Measurements from ENCODE around the gene UCK1. TPM values are rescaled to one million over a fixed set of nuclear protein-coding genes. Genes with fewer than 3 reads are reported as not detected.

The UCK1 gene
- total RNA-seq, 1 experiment from 2014 or later = 31.7 TPM

DNA sequence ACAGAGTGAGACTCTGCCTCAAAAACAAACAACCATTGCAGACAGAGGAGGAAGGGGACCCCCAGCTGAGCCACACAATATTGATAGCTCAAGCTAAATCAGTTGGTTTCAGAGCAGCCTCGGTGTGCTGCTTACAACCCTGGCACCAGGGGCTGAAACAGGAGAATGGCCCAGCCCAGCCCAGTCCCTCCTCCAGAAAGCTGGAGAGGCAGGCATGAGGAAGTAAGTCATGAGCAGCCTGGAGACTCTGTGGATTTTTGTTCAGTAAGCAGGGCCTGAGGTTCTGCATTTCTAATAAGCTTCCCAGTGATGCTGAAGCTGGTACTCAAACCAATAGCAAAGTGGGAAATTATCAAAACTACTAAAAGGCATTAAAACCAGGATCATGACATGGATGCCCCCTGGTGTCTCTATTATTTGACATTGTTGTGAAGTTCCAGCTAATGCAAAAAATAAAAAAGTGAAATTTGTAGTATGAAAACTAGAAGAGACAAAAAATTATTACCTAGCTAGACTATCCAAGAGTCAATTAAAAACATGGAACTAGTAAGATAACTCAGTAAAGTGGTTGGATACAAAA lies 28.4 kb upstream of the UCK1 start:
- no peak for DNase-seq
- Histone ChIP-seq H3K4me3 (no peak overlapping the region), H3K27ac (no peak overlapping the region), H3K27me3 (ENCODE audit: insufficient read depth, low read depth) (no peaks in the 10 kb centered on the region), H2AFZ (no peak overlapping the region), H3K36me3 (ENCODE audit: low read depth) (no peaks in the 10 kb centered on the region), H4K20me1 (ENCODE audit: insufficient read depth) (no peaks in the 10 kb centered on the region), H3K4me2 (no peak overlapping the region), H3K9me2 (ENCODE audit: insufficient read depth) (no peaks in the 10 kb centered on the region), H3K9me3 (ENCODE audit: insufficient read depth, low read depth) (no peaks in the 10 kb centered on the region; the same call in 1 of the 2 replicates), H3K79me2 (ENCODE audit: low read depth) (no peaks in the 10 kb centered on the region), H3K4me1 (replicated peaks; ENCODE audit: insufficient read depth) (peaks cover 20% of the 10 kb centered on the region), H3F3A (ENCODE audit: insufficient read depth, low read depth) (peaks cover 11% of the 10 kb centered on the region)
- ChIA-PET POLR2A (ENCODE audit: unreplicated experiment) (no interaction called here), CTCF (no interaction called here)
- TF ChIP-seq EZH2 (IDR thresholded peaks at IDR 0.05; ENCODE audit: low read depth) = no peak
- TF ChIP-seq, protein P1, sequence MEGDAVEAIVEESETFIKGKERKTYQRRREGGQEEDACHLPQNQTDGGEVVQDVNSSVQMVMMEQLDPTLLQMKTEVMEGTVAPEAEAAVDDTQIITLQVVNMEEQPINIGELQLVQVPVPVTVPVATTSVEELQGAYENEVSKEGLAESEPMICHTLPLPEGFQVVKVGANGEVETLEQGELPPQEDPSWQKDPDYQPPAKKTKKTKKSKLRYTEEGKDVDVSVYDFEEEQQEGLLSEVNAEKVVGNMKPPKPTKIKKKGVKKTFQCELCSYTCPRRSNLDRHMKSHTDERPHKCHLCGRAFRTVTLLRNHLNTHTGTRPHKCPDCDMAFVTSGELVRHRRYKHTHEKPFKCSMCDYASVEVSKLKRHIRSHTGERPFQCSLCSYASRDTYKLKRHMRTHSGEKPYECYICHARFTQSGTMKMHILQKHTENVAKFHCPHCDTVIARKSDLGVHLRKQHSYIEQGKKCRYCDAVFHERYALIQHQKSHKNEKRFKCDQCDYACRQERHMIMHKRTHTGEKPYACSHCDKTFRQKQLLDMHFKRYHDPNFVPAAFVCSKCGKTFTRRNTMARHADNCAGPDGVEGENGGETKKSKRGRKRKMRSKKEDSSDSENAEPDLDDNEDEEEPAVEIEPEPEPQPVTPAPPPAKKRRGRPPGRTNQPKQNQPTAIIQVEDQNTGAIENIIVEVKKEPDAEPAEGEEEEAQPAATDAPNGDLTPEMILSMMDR (conservative IDR thresholded peaks at IDR 0.05) = no peak
- intact Hi-C loops (cut with micrococcal nuclease; ENCODE audit: unreplicated experiment) = no loop called here
- BruUV-seq (replicated peaks) = no TSS peak

DNA sequence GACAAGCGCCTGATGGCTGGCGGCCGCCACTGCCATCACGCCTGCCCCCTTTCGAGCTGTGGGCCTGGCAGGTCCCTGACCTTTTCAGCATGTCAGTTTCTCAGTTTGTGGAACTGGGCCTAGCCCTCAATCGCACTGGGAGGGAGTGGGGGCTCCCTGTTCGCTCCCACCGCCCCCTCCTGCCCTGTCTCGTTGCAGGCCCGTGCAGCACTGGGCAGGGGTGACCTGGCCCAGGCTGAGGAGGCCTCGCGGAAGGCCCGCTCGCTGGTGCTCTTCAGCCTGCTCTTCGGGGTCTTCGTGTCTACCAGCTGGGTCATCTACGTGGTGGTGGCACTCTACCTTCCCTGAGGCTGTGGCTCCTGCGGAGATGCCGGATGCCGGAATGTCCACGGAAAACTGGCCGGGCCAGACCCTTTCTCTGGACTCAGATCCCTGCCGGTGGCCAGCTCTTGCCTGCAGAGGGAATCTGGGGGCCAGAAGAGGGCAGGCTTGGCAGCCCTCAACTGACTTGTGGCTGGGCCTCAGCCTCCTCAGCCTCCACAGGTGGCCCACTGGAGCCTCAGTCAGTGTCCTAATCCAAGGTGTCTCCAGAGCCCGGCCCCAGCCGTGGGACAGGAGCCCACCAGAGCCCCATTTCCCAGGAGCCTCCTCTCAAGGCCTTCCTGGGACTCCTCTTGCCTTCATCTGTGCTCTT lies 26.9 kb upstream of the UCK1 start:
- no peak overlapping the region for H3K4me2 ChIP-seq
- no peaks in the 10 kb centered on the region; the same call in 1 of the 2 replicates for H3K9me3 ChIP-seq (ENCODE audit: insufficient read depth, low read depth)
- DNase-seq = no peak
- ChIA-PET POLR2A (ENCODE audit: unreplicated experiment) (interaction anchor here (0.6 kb wide), 1 partner anchor 266 kb away, joined by 5 read pairs; no protein-coding TSS in a partner anchor), CTCF (interaction anchor here (0.6 to 0.7 kb wide), 2 partner anchors 679 to 1111 kb away, joined by 3 to 5 read pairs; no protein-coding TSS in a partner anchor)
- no peak overlapping the region for H3K4me3 ChIP-seq
- H3K9me2 ChIP-seq (ENCODE audit: insufficient read depth) = no peaks in the 10 kb centered on the region
- no TSS peak for BruUV-seq (replicated peaks)
- no peaks in the 10 kb centered on the region for H4K20me1 ChIP-seq (ENCODE audit: insufficient read depth)
- no peaks in the 10 kb centered on the region for H3K79me2 ChIP-seq (ENCODE audit: low read depth)
- peaks cover 11% of the 10 kb centered on the region for H3F3A ChIP-seq (ENCODE audit: insufficient read depth, low read depth)
- peaks cover 20% of the 10 kb centered on the region for H3K4me1 ChIP-seq (replicated peaks; ENCODE audit: insufficient read depth)
- no peak overlapping the region for H2AFZ ChIP-seq
- TF ChIP-seq, protein P1 (conservative IDR thresholded peaks at IDR 0.05) = no peak
- TF ChIP-seq EZH2 (IDR thresholded peaks at IDR 0.05; ENCODE audit: low read depth) = no peak
- no peaks in the 10 kb centered on the region for H3K27me3 ChIP-seq (ENCODE audit: insufficient read depth, low read depth)
- H3K27ac ChIP-seq = no peak overlapping the region
- no peaks in the 10 kb centered on the region for H3K36me3 ChIP-seq (ENCODE audit: low read depth)
- intact Hi-C loops (cut with micrococcal nuclease; ENCODE audit: unreplicated experiment) = no loop called here

DNA sequence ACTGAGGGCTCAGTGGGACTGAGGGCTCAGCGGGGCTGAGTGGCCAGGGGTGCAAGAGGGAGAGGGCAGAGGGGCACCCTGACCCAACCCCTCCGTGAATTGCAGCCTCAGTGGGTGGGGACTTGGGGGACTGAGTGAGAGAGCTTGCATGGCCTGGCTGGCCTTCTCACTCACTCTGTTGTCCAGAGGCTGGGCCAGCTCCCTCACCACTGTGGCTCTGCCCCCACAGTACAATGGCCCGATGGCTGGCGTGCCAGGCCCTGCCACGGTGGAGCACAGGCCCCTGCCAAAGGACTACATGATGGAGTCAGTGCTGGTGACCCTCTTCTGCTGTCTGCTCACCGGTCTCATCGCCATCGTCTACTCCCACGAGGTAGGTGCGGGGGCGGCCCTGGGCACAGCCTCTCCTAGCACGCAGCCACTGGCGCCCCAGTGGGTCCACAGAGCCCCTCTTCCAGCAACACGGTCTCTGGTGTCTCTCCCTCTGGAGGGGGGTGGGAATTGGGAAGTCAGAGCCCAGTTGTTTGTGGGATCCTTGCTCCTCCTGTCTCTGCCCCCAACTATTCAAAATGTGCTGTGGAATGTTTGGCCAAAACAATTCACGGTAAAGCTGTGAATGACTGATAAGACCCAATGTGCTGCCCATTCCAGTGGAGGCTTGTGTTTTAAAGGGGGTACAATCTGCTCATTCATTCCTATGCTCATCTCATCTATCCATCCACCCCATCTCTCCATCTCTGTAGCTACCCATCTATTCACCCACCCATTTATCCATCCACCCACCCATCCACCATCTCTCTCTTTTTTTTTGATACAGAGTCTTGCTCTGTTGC lies 25.0 kb upstream of the UCK1 start:
- H3K79me2 ChIP-seq (ENCODE audit: low read depth) = no peaks in the 10 kb centered on the region
- intact Hi-C loops (cut with micrococcal nuclease; ENCODE audit: unreplicated experiment) = no loop called here
- H3K36me3 ChIP-seq (ENCODE audit: low read depth) = no peaks in the 10 kb centered on the region
- no peak for TF ChIP-seq EZH2 (IDR thresholded peaks at IDR 0.05; ENCODE audit: low read depth)
- TF ChIP-seq, protein P1 (conservative IDR thresholded peaks at IDR 0.05) = no peak
- H3K4me2 ChIP-seq = no peak overlapping the region
- H3K4me3 ChIP-seq = no peak overlapping the region
- DNase-seq = no peak
- H2AFZ ChIP-seq = no peak overlapping the region
- POLR2A ChIA-PET (ENCODE audit: unreplicated experiment) = no interaction called here
- H3K4me1 ChIP-seq (replicated peaks; ENCODE audit: insufficient read depth) = peaks cover 6% of the 10 kb centered on the region
- H3K27me3 ChIP-seq (ENCODE audit: insufficient read depth, low read depth) = peaks cover 6% of the 10 kb centered on the region; the same call in 1 of the 2 replicates
- CTCF ChIA-PET = interaction anchor here (0.6 kb wide), 1 partner anchor 821 kb away, joined by 3 read pairs; no protein-coding TSS in a partner anchor
- no peaks in the 10 kb centered on the region for H3K9me2 ChIP-seq (ENCODE audit: insufficient read depth)
- no TSS peak for BruUV-seq (replicated peaks)
- H4K20me1 ChIP-seq (ENCODE audit: insufficient read depth) = no peaks in the 10 kb centered on the region
- H3K27ac ChIP-seq = no peak overlapping the region
- H3F3A ChIP-seq (ENCODE audit: insufficient read depth, low read depth) = 0 out of 2 replicates have a peak, but pooled peaks cover 3% of the 10 kb centered on the region
- no peaks in the 10 kb centered on the region for H3K9me3 ChIP-seq (ENCODE audit: insufficient read depth, low read depth)
